Measurements from ENCODE around the gene SIK3.

Gene SIK3

GRCh38 chr11:116793772-116794097 lies 304.5 kb downstream of the SIK3 start:
- Histone ChIP-seq H3K4me3 (ENCODE audit: low read length) (no peak overlapping the region), H3K27ac (ENCODE audit: low read length) (no peak overlapping the region), H3K4me1 (ENCODE audit: insufficient read depth, low read length) (no peaks in the 10 kb centered on the region), H3K27me3 (ENCODE audit: insufficient read depth, low read length) (peaks cover 28% of the 10 kb centered on the region), H3K36me3 (ENCODE audit: insufficient read depth, low read depth, low read length) (no peaks in the 10 kb centered on the region), H3K9ac (ENCODE audit: low read depth, low read length) (no peak overlapping the region), H3K9me3 (ENCODE audit: insufficient read depth, low read depth, low read length) (no peaks in the 10 kb centered on the region)
